Prostate gland (tissue), 2 donors: ENCODE measurements around the gene OPN3. TPM values are rescaled to one million over a fixed set of nuclear protein-coding genes. Genes with fewer than 3 reads are reported as not detected.

Experiments used
- DNase-seq: peaks from one replicate; pipeline ENCODE4 v3.0.0-alpha.2; 2019; ENCODE audit warnings: low spot score
- H3K27ac ChIP-seq, 2 donors: fragments of 200-600 bp; sonication (generic); 2 replicates each; pipeline ENCODE4 v1.5.1; 2017 to 2019
- H3K27me3 ChIP-seq: fragments of 200-600 bp; sonication (generic); replicated peaks from 2 replicates; pipeline ENCODE4 v1.5.1; 2019; ENCODE audit not compliant: insufficient read depth
- H3K36me3 ChIP-seq, 2 donors: fragments of 200-600 bp; sonication (generic); 1 replicate in 1 of 2; 2 replicates in 1 of 2; pipeline versions ENCODE4 v1.5.1 to v1.8.1; 2017 to 2019
- H3K4me1 ChIP-seq: fragments of 200-600 bp; sonication (generic); replicated peaks from 2 replicates; pipeline ENCODE4 v1.5.1; 2019
- H3K4me3 ChIP-seq, 2 donors: fragments of 200-600 bp; sonication (generic); 2 replicates each; pipeline ENCODE4 v1.5.1; 2017 to 2019
- H3K9me3 ChIP-seq: fragments of 200-600 bp; sonication (generic); 2 replicates; pipeline ENCODE4 v1.5.1; 2017
- POLR2A ChIP-seq: fragments of 450-650 bp; IDR thresholded peaks from one replicate; pipeline ENCODE4 v1.6.1; 2016; ENCODE audit warnings: antibody characterized with exemption, mild to moderate bottlenecking
- POLR2AphosphoS5 ChIP-seq: sonication (generic); formaldehyde crosslinking; IDR thresholded peaks from one replicate; pipeline ENCODE4 v1.6.1; 2017; ENCODE audit warnings: antibody characterized with exemption
- WGBS: methylation state at CpG from one replicate; pipeline ENCODE4 v1.1.5; 2018; 5-methylcytosine and 5-hydroxymethylcytosine counted together
- intact Hi-C: fragments of 100-400 bp; cut with DNase I; formaldehyde crosslinking; loops from one replicate; pipeline ENCODE4 v1.14.2; 2022
- total RNA-seq, 2 donors: library from RNA; depleted of rRNA; stranded (reverse); fragments of >200 nt; gene quantifications; one replicate each; pipeline ENCODE4 v1.1.0, GENCODE V29; 2016
- TF ChIP-seq, protein P1 (sequence below), 4 experiments: fragments of 200-600 bp in 2 of 4; fragments of 450-650 bp in 2 of 4; sonication (generic) in 2 of 4; IDR thresholded peaks; 1 replicate in 3 of 4; 2 replicates in 1 of 4; pipeline ENCODE4 v1.5.1; 2016 to 2019; ENCODE audit warnings: antibody characterized with exemption in 4 of 4, mild to moderate bottlenecking in 2 of 4, moderate library complexity in 2 of 4

OPN3 gene
- total RNA-seq, 2 donors from 2014 or later, result 12.3 to 32.8 TPM

DNA sequence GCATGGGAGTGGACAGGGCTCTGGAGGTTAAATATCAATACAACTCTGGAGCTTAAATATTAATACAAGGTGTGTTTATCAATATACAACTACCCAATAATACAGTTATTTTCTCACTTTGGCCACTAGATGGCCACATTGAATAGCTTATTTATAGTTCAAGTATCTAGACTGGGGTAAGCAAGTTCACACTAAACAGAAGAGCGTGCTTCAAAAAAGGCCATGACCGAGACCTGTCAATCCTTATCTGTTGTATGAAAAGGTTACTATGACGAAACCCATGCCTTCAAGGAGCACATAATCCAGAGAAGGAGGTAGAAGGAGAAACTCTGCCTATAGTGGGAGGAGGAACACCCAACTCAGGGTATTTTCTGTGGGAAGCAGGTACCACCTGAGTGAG, 29.1 kb downstream of the OPN3 start:
- TF ChIP-seq POLR2A, result no peak
- TF ChIP-seq, protein P1, sequence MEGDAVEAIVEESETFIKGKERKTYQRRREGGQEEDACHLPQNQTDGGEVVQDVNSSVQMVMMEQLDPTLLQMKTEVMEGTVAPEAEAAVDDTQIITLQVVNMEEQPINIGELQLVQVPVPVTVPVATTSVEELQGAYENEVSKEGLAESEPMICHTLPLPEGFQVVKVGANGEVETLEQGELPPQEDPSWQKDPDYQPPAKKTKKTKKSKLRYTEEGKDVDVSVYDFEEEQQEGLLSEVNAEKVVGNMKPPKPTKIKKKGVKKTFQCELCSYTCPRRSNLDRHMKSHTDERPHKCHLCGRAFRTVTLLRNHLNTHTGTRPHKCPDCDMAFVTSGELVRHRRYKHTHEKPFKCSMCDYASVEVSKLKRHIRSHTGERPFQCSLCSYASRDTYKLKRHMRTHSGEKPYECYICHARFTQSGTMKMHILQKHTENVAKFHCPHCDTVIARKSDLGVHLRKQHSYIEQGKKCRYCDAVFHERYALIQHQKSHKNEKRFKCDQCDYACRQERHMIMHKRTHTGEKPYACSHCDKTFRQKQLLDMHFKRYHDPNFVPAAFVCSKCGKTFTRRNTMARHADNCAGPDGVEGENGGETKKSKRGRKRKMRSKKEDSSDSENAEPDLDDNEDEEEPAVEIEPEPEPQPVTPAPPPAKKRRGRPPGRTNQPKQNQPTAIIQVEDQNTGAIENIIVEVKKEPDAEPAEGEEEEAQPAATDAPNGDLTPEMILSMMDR (IDR thresholded peaks at IDR 0.05), result peak in 3 of 4 experiments; percentile 59 to 73 (median 66)
- Histone ChIP-seq H3K4me1 (no peaks in the 10 kb centered on the region), H3K4me3 (no peak overlapping the region), H3K36me3 (no peaks in the 10 kb centered on the region), H3K27me3 (no peaks in the 10 kb centered on the region), H3K9me3 (no peaks in the 10 kb centered on the region), H3K27ac (no peak overlapping the region)
- 24% methylated on average over 3 of the region's 3 CpGs for WGBS
- intact Hi-C loops, result loop anchor here (10.0 kb wide), 2 partner anchors 224 to 394 kb away; no protein-coding TSS in a partner anchor
- DNase-seq, result peak; percentile 17

DNA sequence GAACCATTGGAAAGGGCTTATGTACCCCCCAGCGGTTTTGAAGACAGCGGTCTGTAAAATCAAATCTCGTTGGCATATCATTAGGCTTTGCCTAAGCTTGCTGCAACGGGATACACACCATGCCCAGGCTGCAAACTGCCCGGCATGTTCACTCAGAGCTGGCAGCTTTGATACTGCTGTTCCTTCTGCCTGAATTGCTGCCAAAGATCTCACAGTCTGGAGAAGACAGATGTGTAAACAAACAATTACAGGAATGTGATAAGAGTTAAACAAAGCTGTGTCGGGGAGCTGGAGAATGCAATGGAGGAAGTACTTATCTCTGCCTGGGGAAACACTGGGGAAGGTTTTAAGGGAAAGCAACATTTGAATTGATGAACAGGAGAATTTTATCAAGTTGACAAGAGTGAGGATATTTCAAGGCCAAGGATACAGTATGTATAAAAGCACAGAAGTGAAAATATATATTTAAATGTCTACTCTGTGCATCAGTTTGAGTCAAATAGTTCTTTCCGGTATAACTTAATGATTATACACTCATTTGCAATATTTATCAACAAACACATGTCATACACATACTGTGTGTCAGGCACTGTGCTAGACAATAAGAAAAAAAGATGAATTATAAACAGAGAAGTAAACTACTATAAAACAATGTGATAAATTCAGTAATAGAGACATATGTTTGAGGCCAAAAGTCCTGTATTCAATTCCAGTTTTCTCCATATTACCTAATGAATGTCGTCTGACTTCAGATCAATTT, 29.9 kb downstream of the OPN3 start:
- Histone ChIP-seq H3K4me1 (no peaks in the 10 kb centered on the region), H3K4me3 (no peak overlapping the region), H3K27ac (no peak overlapping the region), H3K9me3 (no peaks in the 10 kb centered on the region), H3K36me3 (no peaks in the 10 kb centered on the region), H3K27me3 (no peaks in the 10 kb centered on the region)
- TF ChIP-seq POLR2AphosphoS5, result peak; percentile 65
- TF ChIP-seq, protein P1 (IDR thresholded peaks at IDR 0.05), result no peak
- intact Hi-C loops, result loop anchor here (10.0 kb wide), 2 partner anchors 225 to 395 kb away; no protein-coding TSS in a partner anchor
- WGBS, result 32% methylated on average over 8 of the region's 8 CpGs
- peak; percentile 57 for DNase-seq

DNA sequence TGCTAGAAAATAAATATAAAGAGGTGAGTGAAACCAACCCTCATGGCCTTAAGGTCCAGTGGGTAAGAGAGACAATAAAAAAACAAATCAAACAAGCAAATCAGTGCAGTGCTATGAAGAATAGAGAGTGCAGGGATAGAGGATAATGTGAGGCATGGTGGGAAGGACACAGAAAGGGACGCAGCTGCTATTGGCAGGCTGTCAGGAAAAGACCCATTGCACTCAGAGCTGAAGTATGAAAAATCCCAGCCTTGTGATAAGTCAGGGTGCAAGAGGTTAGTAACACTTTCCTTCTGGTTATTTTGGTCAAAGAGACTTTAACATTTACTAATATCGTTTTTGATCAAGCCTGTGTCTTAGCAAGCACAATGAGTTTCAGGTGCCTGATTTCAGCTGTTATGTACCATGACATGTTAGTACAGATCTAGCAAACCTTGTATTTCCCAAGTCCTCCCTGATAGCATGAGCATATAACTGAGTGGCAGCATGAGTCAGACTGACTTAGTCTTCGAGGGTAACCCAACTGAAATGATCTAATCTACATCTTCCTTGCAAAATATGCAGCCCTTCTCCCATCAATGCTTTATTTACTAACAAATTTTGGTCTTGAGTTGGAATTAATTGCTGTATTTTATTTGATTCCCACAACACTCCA, 31.7 kb downstream of the OPN3 start:
- Histone ChIP-seq H3K4me3 (no peak overlapping the region), H3K27me3 (no peaks in the 10 kb centered on the region), H3K27ac (no peak overlapping the region), H3K36me3 (no peaks in the 10 kb centered on the region), H3K4me1 (no peaks in the 10 kb centered on the region), H3K9me3 (no peaks in the 10 kb centered on the region)
- WGBS, result 37% methylated on average over 3 of the region's 3 CpGs
- intact Hi-C loops, result no loop called here
- TF ChIP-seq, protein P1 (IDR thresholded peaks at IDR 0.05), result no peak
- TF ChIP-seq POLR2A, result no peak
- no peak for TF ChIP-seq POLR2AphosphoS5
- no peak for DNase-seq

DNA sequence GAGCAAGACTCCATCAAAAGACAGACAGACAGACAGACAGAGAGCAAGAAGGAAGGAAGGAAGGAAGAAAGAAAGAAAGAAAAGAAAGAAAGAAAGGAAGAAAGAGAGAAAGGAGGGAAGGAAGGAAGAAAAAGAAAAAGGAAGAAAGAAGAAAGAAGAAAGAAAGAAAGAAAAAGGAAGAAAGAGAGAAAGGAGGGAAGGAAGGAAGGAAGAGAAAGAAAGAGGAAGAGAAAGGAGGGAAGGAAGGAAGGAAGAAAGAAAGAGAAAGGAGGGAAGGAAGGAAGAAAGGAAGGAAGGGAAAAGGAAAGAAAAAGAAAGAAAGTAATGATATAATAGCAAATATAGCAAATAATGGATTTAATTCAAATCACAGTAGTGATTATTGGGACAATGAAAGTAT, 32.7 kb downstream of the OPN3 start:
- Histone ChIP-seq H3K27me3 (no peaks in the 10 kb centered on the region), H3K9me3 (no peaks in the 10 kb centered on the region), H3K27ac (no peak overlapping the region), H3K4me3 (no peak overlapping the region), H3K4me1 (no peaks in the 10 kb centered on the region), H3K36me3 (no peaks in the 10 kb centered on the region)
- no peak for TF ChIP-seq POLR2AphosphoS5
- DNase-seq, result no peak
- intact Hi-C loops, result no loop called here

DNA sequence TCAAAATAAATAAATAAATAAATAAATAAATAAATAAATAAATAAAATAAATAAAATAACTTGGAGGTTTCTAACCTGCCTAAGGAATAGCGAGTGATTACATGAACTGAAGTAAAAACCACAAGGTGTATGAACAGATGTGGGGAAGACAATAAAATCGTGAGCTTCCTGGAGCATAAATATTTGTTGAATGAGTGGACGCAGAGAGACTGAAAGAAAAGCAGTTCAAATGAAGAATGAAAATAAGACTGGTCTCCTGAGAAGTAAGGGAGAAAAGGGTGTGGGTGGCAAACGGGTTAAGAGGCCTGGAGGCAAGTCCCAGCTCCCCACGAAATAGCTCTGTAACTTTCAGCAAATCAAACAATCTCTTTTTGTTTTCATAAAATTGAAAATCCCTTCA, 33.6 kb downstream of the OPN3 start:
- Histone ChIP-seq H3K4me3 (no peak overlapping the region), H3K27ac (no peak overlapping the region), H3K27me3 (no peaks in the 10 kb centered on the region), H3K36me3 (no peaks in the 10 kb centered on the region), H3K4me1 (no peaks in the 10 kb centered on the region), H3K9me3 (no peaks in the 10 kb centered on the region)
- TF ChIP-seq, protein P1 (IDR thresholded peaks at IDR 0.05), result no peak
- TF ChIP-seq POLR2A (no peak), POLR2AphosphoS5 (no peak)
- DNase-seq, result no peak
- intact Hi-C loops, result no loop called here
- WGBS, result 52% methylated on average over 5 of the region's 5 CpGs
